Keratinocyte (primary cell): ENCODE data around the gene TP53BP1. TPM values are rescaled to one million over a fixed set of nuclear protein-coding genes. Genes with fewer than 3 reads are reported as not detected.
A peak's percentile ranks its signal among the peaks of the same experiment; 100 is the strongest.

ENCODE experiments used
- DNase-seq: peaks from one replicate; pipeline ENCODE4 v3.0.0-alpha.2; 2011; ENCODE audit warnings: low read depth, missing footprints, low spot score
- FAIRE-seq: peaks from 2 replicates; lab custom pipeline; 2011; peaks lifted over from hg19 to GRCh38; lab: Jason Lieb, UNC
- H2AFZ ChIP-seq: 2 replicates; pipeline ENCODE4 v1.6.0; 2012; ENCODE audit warnings: low read length, control low read depth, inconsistent platforms; ENCODE audit not compliant: control insufficient read depth
- H3K27ac ChIP-seq: 2 replicates; pipeline ENCODE4 v1.5.1; 2011; ENCODE audit warnings: low read length; ENCODE audit not compliant: control insufficient read depth, insufficient read depth
- H3K27me3 ChIP-seq: 3 replicates; pipeline ENCODE4 v1.6.0; 2011; ENCODE audit warnings: low read length; ENCODE audit not compliant: control insufficient read depth, insufficient read depth; ENCODE audit errors: extremely low read depth
- H3K36me3 ChIP-seq, 2 experiments: 2 replicates in 1 of 2; 3 replicates in 1 of 2; pipeline ENCODE4 v1.5.1; 2011; ENCODE audit warnings: low read length in 2 of 2, mild to moderate bottlenecking in 1 of 2; ENCODE audit not compliant: control insufficient read depth in 2 of 2, insufficient read depth in 2 of 2; ENCODE audit errors: extremely low read depth in 1 of 2
- H3K4me1 ChIP-seq: 3 replicates; pipeline ENCODE4 v1.5.1; 2011; ENCODE audit warnings: low read length; ENCODE audit not compliant: control insufficient read depth, insufficient read depth; ENCODE audit errors: extremely low read depth
- H3K4me2 ChIP-seq: 3 replicates; pipeline ENCODE4 v1.6.0; 2011; ENCODE audit warnings: low read depth, low read length; ENCODE audit not compliant: control insufficient read depth, insufficient read depth; ENCODE audit errors: extremely low read depth
- H3K4me3 ChIP-seq, 3 experiments: fragments of 200-600 bp in 1 of 3; sonication (generic) in 1 of 3; 2 replicates in 2 of 3; 3 replicates in 1 of 3; pipeline ENCODE4 v1.5.1; 2011 to 2016; ENCODE audit warnings: low read length in 3 of 3, mild to moderate bottlenecking in 3 of 3, control low read depth in 2 of 3, inconsistent platforms in 1 of 3, low read depth in 1 of 3, mixed read lengths in 1 of 3, mixed run types in 1 of 3, moderate library complexity in 1 of 3; ENCODE audit not compliant: control insufficient read depth in 2 of 3, insufficient read depth in 2 of 3; ENCODE audit errors: extremely low read depth in 1 of 3
- H3K79me2 ChIP-seq: 2 replicates; pipeline ENCODE4 v1.6.0; 2012; ENCODE audit warnings: low read length; ENCODE audit not compliant: control insufficient read depth, insufficient read depth
- H3K9ac ChIP-seq: 3 replicates; pipeline ENCODE4 v1.6.0; 2011; ENCODE audit warnings: low read length; ENCODE audit not compliant: control insufficient read depth, insufficient read depth; ENCODE audit errors: extremely low read depth
- H3K9me1 ChIP-seq: 3 replicates; pipeline ENCODE4 v1.6.0; 2011; ENCODE audit warnings: low read length; ENCODE audit not compliant: control insufficient read depth, insufficient read depth; ENCODE audit errors: extremely low read depth
- H3K9me3 ChIP-seq: 2 replicates; pipeline ENCODE4 v1.5.1; 2012; ENCODE audit warnings: low read depth, low read length; ENCODE audit not compliant: control insufficient read depth
- H4K20me1 ChIP-seq: 3 replicates; pipeline ENCODE4 v1.6.0; 2011; ENCODE audit warnings: low read length; ENCODE audit not compliant: control insufficient read depth, insufficient read depth; ENCODE audit errors: extremely low read depth
- EZH2 ChIP-seq: IDR thresholded peaks from one replicate; pipeline ENCODE4 v1.6.1; 2012; ENCODE audit warnings: inconsistent platforms, mild to moderate bottlenecking, low read length, moderate library complexity
- dilution Hi-C: fragments of 300-500 bp; cut with MboI; formaldehyde crosslinking; loops from one replicate; pipeline ENCODE4 v1.7.0; 2020; ENCODE audit warnings: low sequenced_read_pairs; ENCODE audit not compliant: extremely low pct_ligation_motif_present
- polyA plus RNA-seq, 5 experiments: library from polyadenylated mRNA; depleted of rRNA in 3 of 5; stranded (reverse) in 3 of 5; stranded (forward) in 1 of 5; unstranded in 1 of 5; fragments of >200 nt; gene quantifications; 1 replicate in 1 of 5; 2 replicates in 3 of 5; 3 replicates in 1 of 5; pipeline versions ENCODE4 v1.2.1 to v1.2.3, GENCODE V29; 2011 to 2012; ENCODE audit warnings: missing spikeins in 2 of 5, low read depth in 1 of 5, low replicate concordance in 1 of 5
- TF ChIP-seq, protein P1 (sequence below), 3 experiments: IDR thresholded peaks in 1 of 3; conservative IDR thresholded peaks in 1 of 3; optimal IDR thresholded peaks in 1 of 3; 2 replicates in 2 of 3; 3 replicates in 1 of 3; pipeline versions ENCODE3 to v1.5.1; 2011; ENCODE audit warnings: low read length in 3 of 3, mild to moderate bottlenecking in 3 of 3, moderate library complexity in 2 of 3, control low read depth in 1 of 3, inconsistent platforms in 1 of 3; ENCODE audit not compliant: insufficient read depth in 2 of 3; ENCODE audit errors: extremely low read depth in 1 of 3

Gene TP53BP1
- polyA plus RNA-seq, 1 donor (not counting 4 experiments of a cell fraction or from before 2014, with no cell fraction given), result 30.7 TPM

GRCh38 chr15:43370310-43370974 lies 122.5 kb downstream of the TP53BP1 start:
- TF ChIP-seq, protein P1, sequence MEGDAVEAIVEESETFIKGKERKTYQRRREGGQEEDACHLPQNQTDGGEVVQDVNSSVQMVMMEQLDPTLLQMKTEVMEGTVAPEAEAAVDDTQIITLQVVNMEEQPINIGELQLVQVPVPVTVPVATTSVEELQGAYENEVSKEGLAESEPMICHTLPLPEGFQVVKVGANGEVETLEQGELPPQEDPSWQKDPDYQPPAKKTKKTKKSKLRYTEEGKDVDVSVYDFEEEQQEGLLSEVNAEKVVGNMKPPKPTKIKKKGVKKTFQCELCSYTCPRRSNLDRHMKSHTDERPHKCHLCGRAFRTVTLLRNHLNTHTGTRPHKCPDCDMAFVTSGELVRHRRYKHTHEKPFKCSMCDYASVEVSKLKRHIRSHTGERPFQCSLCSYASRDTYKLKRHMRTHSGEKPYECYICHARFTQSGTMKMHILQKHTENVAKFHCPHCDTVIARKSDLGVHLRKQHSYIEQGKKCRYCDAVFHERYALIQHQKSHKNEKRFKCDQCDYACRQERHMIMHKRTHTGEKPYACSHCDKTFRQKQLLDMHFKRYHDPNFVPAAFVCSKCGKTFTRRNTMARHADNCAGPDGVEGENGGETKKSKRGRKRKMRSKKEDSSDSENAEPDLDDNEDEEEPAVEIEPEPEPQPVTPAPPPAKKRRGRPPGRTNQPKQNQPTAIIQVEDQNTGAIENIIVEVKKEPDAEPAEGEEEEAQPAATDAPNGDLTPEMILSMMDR (optimal IDR thresholded peaks at IDR 0.05 in 1 of 3, IDR thresholded peaks at IDR 0.05 in 1 of 3, conservative IDR thresholded peaks at IDR 0.05 in 1 of 3; ENCODE audit: extremely low read depth in 1 of 3, insufficient read depth in 2 of 3, low read length in 3 of 3), result no peak
- TF ChIP-seq EZH2, result no peak
- Histone ChIP-seq H3K9me1 (no peaks in the 10 kb centered on the region), H3K79me2 (peaks cover 48% of the 10 kb centered on the region), H3K36me3 (peaks cover 11 to 20% of the 10 kb centered on the region in 2 experiments), H3K4me3 (peak overlapping the region; percentile 92 to 96 (median 93)), H3K27ac (peak overlapping the region; percentile 56), H4K20me1 (no peaks in the 10 kb centered on the region), H3K9ac (peak overlapping the region; percentile 86), H3K27me3 (no peaks in the 10 kb centered on the region), H3K9me3 (no peaks in the 10 kb centered on the region), H3K4me2 (peak overlapping the region; percentile 86), H2AFZ (peak overlapping the region; percentile 90), H3K4me1 (peaks cover 14% of the 10 kb centered on the region)
- FAIRE-seq, result no peak
- no peak for DNase-seq
- dilution Hi-C loops, result no loop called here

- peaks cover 12% of the 10 kb centered on the region for H3K9me3 ChIP-seq
- DNase-seq, result no peak
- H3K36me3 ChIP-seq, result peaks cover 29 to 31% of the 10 kb centered on the region in 2 experiments
Observed at GRCh38 chr15:43361313-43361903, 131.5 kb downstream of the TP53BP1 start.

More at GRCh38 chr15:43361313-43361903, 131.5 kb downstream of the TP53BP1 start:
- no peaks in the 10 kb centered on the region for H4K20me1 ChIP-seq
- dilution Hi-C loops, result no loop called here
- peaks cover 4% of the 10 kb centered on the region for H3K79me2 ChIP-seq
- no peak overlapping the region for H3K4me3 ChIP-seq
- H3K4me1 ChIP-seq, result no peaks in the 10 kb centered on the region
- H3K4me2 ChIP-seq, result no peak overlapping the region
- H2AFZ ChIP-seq, result no peak overlapping the region
- TF ChIP-seq, protein P1 (optimal IDR thresholded peaks at IDR 0.05 in 1 of 3, IDR thresholded peaks at IDR 0.05 in 1 of 3, conservative IDR thresholded peaks at IDR 0.05 in 1 of 3; ENCODE audit: extremely low read depth in 1 of 3, insufficient read depth in 2 of 3, low read length in 3 of 3), result no peak
- no peak for TF ChIP-seq EZH2
- no peaks in the 10 kb centered on the region for H3K27me3 ChIP-seq
- FAIRE-seq, result no peak
- H3K9me1 ChIP-seq, result no peaks in the 10 kb centered on the region
- H3K27ac ChIP-seq, result no peak overlapping the region
- H3K9ac ChIP-seq, result no peak overlapping the region
